NCI-H2107 treated with DMSO at 0.1 percent for 48 hours (cell line): ENCODE data around the gene ZNF536.
"Not testable (repeated sequence)": the region's sequence is repeated elsewhere in the genome, so short reads cannot be mapped to it uniquely, and the experiment has no call there.

ENCODE experiments used
- DNase-seq: peaks from one replicate; lab custom pipeline; 2025; ENCODE audit not compliant: unreplicated experiment; lab: John Stamatoyannopoulos, UW

ZNF536 gene

GRCh38 chr19:30386551-30387143 is 14.5 kb downstream of the ZNF536 start:
- no peak for DNase-seq

DNA sequence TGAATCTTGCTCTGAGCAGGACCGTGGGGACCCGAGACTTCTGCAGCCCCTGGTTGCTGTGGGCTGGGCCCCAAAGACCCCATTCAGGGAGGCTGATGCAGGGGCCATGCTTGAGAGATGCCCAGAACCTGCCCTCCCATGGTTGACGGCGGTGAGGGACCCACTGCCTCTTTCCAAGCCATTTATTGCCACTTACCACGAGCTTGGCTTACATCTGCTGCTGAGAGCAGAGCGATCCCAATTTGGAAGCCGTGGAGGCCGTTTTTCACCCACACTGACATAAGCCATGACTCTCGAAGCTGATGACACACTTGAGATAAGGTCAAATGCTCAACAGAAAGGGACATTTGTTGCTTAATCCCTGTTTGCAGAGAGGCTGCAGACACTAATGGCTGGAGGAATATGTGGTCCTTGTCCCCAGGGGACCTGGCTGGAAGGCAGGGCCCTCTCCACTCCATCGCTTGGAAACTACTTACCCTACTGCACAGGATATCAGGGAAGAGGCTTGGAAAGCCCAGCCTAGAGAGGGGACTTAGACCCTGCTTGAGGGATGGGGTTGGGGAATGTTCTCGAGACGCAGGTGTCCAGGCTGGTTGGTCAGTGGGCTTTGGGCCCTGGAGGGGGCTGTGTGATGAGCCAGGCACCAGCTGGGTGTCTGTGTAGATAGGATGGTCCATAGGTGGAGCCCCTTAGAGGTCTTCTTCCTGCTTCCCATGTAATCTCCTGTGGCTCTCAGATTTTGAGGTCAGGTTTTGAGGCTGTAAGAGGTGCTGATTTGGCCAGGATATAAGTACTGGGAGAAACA is 15.3 kb downstream of the ZNF536 start:
- no peak for DNase-seq

DNA sequence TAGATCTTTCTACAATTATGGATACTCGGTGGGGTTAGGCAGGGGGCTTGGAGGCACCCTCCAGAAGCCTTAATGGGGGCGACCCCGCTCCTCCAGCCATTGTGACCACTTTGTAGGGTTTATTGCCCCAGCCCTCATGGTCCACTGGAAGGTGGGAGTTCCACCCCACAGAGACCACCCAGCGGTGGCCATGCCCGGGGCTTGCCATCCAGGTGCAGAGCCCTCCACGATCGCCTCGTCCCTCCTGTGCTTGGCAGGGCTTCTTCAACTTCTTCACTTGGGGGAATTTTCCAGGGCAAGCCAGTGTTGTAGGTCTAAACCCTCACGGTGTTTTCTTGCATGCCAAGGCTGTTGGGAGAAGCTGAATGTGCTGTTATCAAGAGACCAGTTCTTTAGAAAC is 16.1 kb downstream of the ZNF536 start:
- DNase-seq, result no peak

- no peak for DNase-seq
Observed at GRCh38 chr19:30388819-30389218, 16.6 kb downstream of the ZNF536 start.

- DNase-seq, result no peak
Observed at GRCh38 chr19:30390356-30390988, 18.3 kb downstream of the ZNF536 start.

DNA sequence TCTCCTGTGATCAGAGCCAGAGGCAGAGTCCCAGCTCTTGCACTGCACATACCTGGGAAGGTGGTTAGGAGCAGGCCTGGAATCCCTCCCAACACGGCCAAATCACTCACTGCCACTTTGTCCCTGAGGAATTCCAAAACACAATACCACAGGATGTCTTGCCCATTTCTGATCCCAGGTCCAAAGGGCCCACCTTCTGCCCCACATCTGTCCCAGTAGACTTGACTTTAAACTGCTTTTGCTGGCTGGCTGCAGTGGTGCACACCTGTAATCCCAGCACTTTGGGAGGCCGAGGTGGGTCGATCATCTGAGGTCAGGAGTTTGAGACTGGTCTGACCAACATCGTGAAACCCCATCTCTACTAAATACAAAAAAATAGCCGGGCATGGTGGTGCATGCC is 18.9 kb downstream of the ZNF536 start:
- DNase-seq, result no peak

- DNase-seq, result no peak
Observed at GRCh38 chr19:30391554-30392551, 19.7 kb downstream of the ZNF536 start.

GRCh38 chr19:30393046-30393445 is 20.9 kb downstream of the ZNF536 start:
- DNase-seq, result no peak

GRCh38 chr19:30393729-30394480 is 21.7 kb downstream of the ZNF536 start:
- DNase-seq, result no peak

DNA sequence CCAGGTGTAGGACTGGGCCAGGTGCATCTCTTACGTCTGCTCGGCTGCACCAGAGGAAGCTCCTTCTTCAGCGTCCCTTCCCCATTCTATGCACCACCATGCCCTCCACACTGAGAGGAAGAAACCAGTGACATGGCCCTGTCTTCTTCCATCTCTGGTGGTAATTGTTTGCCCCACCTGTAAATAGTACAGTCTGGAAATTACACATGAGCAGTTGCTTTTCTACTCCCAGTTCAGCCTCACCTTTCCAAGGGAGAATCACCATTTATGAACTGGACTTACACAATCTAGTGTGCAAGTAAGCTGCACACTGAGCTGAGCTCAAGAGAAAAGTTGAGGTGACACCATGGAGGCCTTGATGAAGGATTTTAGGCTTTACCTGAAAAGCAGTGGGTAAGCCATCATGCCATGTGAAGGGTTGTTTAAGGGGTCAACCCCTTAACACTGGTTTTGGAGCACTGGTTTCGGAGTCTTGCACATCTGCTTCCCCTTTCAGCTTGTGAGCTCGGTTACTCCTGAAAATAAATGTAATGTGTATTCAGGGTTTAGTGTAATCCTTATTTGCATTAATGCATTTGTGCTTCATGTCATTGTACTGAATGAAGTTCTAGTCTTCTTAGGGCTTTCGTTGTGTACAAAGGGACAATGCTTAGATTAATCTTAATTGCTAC is 22.4 kb downstream of the ZNF536 start:
- no peak for DNase-seq

GRCh38 chr19:30395283-30395682 is 23.1 kb downstream of the ZNF536 start:
- DNase-seq, result no peak

- DNase-seq, result not testable (repeated sequence)
Observed at GRCh38 chr19:30398539-30398938, 26.4 kb downstream of the ZNF536 start.

- no peak for DNase-seq
Observed at GRCh38 chr19:30401956-30402355, 29.8 kb downstream of the ZNF536 start.

DNA sequence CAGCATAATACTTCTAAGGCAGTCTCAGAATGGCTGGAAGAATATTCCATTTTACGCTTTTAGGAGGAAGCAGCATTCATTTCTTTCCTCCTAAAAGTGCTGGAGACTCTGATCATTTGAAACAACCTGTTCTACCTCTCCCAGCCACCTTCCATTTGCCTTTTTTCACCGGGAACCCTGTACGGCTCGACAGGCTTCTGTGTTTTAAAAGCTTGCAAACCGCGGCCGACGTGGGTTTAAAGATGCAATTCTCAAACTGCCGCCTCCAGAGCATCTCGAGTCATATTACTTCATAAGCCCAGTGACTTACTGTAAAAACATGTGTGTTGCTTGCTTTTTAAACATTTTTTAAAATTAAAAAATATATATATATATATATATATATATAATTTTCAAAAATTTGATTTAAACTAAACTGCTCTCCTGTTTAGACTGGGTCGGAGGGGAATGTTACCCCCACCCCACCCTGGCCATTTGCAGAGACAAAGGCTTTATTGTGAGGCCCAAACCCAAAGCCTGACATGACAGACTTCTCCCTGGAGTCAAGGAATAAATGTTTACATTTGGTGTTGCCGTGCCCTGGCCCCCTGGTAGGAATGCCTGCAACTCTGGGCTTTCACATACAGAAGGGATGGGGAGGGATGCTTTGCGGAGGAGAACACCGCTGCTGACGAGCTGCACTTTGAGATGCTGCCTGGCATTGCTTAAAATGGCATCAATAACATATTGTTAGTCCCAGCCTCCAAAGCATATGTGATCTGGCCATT is 30.4 kb downstream of the ZNF536 start:
- no peak for DNase-seq

GRCh38 chr19:30403203-30403985 is 31.2 kb downstream of the ZNF536 start:
- DNase-seq, result no peak

GRCh38 chr19:30406220-30407067 is 34.3 kb downstream of the ZNF536 start:
- no peak for DNase-seq

GRCh38 chr19:30407068-30407709 is 35.0 kb downstream of the ZNF536 start:
- no peak for DNase-seq
